HG03135 (cell line): Measurements from ENCODE around the gene AHSG.
A peak's percentile ranks its signal among the peaks of the same experiment; 100 is the strongest.
"Not testable (repeated sequence)": the region's sequence is repeated elsewhere in the genome, so short reads cannot be mapped to it uniquely, and the experiment has no call there.

Experiments
- ATAC-seq: cut with Tn5 transposase; IDR thresholded peaks from one replicate; pipeline ENCODE4 v1.9.1; 2021; ENCODE audit warnings: mild to moderate bottlenecking, moderate library complexity; ENCODE audit not compliant: unreplicated experiment

AHSG gene, protein sequence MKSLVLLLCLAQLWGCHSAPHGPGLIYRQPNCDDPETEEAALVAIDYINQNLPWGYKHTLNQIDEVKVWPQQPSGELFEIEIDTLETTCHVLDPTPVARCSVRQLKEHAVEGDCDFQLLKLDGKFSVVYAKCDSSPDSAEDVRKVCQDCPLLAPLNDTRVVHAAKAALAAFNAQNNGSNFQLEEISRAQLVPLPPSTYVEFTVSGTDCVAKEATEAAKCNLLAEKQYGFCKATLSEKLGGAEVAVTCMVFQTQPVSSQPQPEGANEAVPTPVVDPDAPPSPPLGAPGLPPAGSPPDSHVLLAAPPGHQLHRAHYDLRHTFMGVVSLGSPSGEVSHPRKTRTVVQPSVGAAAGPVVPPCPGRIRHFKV

DNA sequence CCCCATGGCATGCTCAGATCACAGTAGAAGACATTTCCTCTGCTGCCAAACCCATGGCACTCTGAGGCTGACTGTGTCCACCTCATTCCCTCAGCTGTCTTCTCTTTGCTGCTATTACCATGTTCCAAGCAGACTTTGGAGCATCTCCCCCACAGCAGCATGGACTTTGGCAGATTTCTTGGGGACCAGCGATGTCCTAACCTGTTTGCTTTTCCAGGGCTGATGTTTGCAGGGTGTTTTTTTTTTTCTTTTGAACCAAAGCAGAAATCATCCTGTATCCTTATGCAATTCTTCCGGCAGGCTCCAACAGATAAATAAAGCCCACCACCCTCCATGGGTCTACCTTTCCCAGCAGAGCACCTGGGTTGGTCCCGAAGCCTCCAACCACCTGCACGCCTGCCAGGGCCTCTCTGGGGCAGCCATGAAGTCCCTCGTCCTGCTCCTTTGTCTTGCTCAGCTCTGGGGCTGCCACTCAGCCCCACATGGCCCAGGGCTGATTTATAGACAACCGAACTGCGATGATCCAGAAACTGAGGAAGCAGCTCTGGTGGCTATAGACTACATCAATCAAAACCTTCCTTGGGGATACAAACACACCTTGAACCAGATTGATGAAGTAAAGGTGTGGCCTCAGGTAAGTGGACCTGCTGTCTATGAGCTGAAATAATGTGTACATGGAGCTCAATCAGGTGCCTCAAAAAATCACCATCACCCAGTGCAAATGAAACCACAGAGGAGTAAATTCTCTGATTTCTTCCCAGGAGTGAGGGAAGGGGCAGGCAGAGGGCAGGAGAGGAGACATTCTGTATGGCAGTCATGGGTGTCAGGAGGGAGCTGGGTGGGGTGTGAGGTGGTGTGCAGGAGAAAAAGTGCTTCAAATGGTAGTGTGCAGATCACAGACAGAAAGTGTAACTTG is at the start of gene AHSG:
Gene AHSG (plus strand): TSS at position 340 of the 916 bp plus-strand sequence. CDS start 82 bp downstream, at position 422.
- no peak for ATAC-seq

DNA sequence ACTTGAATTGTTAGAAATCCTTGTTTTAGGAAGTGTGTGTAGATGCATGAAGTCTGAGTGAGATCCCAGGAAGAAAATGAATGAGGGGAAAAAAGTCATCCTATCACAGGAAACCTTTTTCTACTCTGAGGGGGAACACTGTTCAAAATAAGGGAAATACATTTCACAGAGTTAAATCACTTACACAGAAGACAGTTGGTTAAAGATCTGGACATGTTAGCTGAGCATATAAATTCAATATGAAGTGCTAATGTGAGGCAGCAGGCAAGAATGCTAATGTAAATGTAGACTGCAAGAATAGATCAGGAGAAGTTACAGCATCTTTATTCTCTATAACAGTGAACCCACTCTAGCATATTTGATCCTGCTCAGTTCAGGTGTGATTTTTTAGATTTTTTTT is 48.3 kb upstream of the AHSG start:
- no peak for ATAC-seq

DNA sequence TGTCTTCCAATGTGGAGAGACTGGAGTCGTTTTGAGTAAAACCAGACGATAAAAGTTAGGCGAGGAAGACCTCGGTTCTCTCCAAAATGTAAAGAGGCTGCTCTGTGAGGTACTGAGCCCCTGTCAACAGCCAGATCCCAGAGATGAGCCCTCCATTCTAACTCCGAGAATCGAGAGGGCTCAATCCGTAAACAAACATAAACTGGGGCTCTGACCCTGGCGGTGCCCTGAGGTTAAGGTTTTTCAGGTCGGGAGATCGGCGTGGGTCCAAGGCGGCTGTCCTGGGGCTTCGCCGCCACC is 46.1 kb upstream of the AHSG start:
- no peak for ATAC-seq

DNA sequence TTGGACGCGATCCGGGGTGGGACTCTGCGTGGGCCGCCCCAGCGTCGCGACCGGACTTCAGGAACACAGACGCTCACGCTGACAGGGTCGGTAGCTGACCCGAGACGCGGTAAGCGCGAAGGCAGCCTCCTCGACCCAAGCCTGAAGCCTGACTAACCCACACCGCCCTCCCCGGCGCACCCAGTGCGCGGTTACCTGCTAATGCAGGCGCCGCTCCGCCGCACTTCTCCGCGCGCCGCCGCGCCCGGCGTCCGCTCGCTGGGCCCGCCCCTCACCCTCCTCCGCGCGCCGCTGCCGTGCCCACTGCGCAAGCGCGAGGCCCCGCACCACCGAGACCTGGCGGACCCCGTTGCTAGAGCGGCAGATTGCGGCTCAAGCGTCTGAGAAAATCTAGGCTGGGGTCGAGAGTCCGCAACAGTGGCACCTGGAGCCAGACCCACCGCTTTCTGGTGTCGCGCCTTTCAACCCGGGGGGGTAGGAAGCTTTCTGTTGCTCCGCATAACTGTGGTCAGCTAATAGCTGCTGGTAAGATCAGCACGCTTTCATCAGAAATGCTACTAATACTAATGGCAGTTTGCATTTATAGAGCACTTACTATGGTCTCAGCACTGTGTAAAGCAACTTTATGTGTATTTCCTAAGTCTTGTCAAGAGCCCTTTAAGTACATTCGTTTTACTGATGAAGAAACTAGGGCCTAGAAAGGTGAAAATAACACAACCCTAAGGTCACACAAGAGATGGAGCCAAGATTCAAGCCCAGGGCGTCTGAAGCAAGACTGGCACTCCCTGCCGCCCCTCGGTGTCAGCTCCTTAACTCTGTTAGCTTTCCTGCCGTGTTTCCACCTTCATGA is 45.6 kb upstream of the AHSG start, which contains the start of gene TBCCD1:
Gene TBCCD1 (minus strand): TSS at position 268 of the 850 bp plus-strand sequence. CDS start 3,010 bp downstream, outside the sequence.
- ATAC-seq = peak; percentile 45

DNA sequence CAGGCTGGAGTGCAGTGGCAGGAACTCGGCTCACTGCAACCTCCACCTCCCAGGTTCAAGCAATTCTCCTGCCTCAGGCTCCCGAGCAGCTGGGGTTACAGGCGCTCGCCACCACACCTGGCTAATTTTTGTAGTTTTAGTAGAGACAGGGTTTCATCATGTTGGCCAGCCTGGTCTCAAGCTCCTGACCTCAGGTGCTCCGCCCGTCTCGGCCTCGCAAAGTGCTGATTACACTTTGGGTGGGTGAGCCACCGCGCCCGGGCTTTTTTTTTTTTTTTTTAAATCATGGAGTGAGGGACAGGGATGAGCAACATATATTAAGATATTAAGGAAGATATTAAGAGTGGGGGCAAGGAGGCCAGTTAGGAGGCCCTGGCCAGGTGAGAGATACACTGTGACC is 43.5 kb upstream of the AHSG start:
- ATAC-seq = not testable (repeated sequence)

DNA sequence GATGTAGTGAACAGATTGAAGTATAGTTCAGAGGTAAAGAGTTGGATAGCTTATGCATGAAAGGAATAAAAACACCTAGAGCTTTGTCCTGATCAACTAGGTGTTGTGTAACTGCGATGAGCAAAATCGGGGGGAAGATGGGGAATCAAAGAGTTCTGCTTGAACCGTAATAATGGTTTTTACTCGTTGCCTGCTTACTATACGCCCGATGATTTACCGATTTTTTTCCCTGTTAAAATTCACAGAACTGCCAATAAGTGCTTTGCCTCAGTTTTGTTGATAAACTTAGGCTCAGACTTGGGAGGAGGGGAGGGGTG is 43.1 kb upstream of the AHSG start:
- no peak for ATAC-seq

DNA sequence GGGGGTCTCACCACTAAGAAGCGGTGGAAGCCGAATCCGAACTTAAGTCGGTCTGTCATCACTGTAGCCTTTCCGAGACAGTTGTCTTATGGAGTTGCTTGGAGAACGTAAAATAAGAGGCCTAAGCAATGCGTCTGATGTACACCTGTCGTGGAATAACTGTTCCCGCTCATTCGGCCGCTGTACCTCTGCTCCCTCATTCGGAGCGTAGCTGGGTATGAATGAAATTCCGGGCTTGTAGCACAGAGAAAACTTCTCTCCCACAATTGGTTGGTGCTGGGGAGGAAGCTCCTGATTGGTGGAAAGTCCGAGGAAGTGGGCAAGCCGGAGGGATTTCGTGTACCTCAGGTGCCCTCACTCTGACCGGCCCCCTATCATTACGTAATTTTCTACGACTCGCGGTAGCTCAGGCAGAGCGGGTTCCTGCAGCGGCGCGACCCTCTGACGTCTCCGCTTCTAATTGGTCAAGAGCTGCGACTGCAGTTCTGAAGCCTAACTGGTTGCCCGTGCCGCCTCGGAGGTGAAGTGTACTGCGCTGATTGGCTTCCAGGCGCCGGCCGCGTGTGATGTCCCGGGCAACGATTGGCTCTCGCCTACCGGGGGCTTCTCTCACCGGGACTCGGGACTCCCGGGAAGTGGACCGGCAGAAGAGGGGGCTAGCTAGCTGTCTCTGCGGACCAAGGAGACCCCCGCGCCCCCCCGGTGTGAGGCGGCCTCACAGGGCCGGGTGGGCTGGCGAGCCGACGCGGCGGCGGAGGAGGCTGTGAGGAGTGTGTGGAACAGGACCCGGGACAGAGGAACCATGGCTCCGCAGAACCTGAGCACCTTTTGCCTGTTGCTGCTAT is 42.5 kb upstream of the AHSG start, which contains the start of gene DNAJB11:
Gene DNAJB11 (plus strand): TSS at position 625 of the 845 bp plus-strand sequence. CDS start 178 bp downstream, at position 803.
- ATAC-seq = peak; percentile 85

DNA sequence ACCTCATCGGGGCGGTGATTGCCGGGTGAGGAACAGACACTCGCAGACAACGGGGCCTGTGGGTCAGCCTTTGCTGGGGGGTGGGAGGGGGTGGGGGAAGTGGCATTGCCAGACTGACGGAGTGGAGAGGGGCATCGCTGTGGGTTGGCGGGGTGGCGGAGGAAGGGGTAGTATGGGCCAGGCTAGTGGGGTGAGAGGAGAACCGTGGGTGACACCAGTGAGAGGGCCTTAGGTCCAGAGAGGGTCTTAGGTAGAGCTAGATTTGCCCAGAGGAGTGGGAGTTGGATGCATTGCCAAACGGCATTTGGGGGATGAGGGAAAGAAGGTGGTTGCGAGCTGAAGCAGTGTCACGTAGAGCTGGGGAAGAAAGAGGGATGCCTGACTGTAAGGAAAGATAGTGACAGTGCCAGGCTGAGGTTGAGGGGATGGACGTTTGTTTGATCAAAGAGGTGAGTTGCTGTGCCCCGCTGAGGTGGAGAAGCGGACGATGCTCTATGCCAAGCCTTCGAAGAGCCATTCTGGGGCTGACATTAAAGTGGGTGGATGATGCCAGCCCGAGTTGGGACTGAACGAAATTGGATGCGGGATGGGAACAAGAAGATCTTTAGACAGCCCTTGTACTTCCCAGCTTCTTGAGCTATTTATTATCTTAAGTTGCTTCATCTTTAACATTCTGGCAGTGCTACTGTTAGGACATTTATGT is 41.8 kb upstream of the AHSG start:
- no peak for ATAC-seq

DNA sequence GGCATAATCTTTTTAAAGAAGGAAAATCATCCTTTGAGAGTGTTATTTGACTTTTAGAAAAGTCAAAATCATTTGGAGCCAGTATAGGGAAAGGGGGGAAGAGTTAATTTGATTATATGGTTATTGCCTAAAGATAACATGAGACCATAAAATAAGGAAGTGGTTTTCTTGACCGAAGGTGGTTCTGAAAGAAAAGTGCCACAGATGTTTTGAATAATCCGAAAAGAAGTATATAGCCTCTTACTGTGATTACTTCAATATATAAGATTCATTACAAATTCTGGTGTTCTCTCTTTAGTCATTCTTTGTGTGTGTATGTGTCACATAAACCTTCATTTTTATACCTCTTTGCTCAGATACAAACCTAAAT is 41.2 kb upstream of the AHSG start:
- ATAC-seq = no peak

DNA sequence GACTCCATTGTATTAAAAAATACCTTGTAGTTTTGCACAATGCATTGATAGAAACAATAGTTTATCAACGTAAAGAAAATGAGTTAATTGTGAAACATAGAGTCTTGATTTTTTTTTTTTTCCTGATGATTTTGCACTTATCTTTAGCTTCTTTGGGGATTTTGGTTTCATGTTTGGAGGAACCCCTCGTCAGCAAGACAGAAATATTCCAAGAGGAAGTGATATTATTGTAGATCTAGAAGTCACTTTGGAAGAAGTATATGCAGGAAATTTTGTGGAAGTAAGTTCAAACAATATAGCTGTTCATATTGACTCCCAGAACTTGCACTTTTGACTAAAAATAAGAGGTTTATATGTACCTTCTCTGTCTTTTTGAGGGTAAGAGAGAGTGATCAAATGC is 35.3 kb upstream of the AHSG start:
- no peak for ATAC-seq

DNA sequence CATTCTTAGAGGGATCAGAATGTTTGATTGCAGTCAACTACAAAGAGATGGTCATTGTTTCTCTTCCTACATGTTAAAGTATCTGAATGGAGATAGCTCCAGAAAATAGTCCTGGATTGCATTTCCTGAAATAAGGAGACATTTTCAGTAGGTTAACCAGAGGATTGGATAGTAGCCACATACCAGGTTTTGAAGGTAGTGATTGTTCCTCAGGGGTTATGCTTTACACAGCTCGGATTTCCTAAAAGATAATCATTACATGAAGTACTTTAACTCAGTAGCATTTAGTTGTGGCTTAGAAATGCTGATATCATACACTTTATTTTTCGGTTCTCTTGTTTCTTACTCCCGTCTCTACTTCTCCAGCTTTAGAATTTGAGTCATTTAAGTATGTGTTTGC is 32.1 kb upstream of the AHSG start:
- ATAC-seq = no peak

DNA sequence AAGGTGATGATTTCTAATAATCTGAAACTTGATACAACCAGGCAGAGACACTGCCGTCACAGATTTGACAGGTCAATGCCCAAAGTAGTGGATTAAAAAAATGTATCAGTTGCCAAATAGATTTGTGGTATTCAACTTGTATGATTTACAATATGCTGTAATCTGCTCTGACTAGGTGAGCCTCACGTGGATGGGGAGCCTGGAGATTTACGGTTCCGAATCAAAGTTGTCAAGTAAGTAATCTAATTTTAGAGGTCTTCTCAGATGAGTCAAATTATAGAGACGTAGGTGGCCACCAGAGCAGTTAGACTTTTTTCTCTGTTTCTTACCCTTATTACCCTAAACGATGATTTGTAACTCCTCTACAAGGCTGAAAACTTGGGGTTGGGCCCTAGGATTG is 30.3 kb upstream of the AHSG start:
- ATAC-seq = no peak

DNA sequence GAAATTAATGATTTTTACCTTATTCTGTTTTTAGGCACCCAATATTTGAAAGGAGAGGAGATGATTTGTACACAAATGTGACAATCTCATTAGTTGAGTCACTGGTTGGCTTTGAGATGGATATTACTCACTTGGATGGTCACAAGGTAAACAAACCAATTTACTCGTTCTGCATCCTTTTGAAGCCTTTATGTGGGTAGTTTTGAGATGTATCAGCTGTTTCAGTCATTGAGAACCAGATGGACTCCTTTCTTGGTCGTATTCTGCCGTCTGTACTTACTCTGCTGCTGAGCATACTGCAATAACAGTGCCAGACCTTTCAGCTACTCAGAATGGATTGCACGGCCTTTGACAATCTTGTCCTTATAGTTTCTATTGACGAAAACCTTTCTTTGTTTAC is 29.0 kb upstream of the AHSG start:
- no peak for ATAC-seq

DNA sequence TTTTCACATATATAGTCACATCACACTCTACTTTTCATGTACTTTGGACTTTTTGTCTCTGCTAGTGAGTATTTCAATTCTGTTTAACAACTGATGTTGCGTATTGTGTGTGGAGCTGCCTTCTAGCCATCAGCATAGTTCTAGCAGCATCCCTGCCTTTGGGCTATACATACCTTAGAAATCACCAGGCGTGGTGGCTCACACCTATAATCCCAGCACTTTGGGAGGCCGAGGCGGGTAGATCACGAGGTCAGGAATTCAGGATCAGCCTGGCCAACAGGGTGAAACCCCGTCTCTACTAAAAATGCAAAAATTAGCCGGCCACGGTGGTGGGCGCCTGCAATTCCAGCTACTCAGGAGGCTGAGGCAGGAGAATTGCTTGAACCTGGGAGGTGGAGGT is 26.6 kb upstream of the AHSG start:
- ATAC-seq = not testable (repeated sequence)

DNA sequence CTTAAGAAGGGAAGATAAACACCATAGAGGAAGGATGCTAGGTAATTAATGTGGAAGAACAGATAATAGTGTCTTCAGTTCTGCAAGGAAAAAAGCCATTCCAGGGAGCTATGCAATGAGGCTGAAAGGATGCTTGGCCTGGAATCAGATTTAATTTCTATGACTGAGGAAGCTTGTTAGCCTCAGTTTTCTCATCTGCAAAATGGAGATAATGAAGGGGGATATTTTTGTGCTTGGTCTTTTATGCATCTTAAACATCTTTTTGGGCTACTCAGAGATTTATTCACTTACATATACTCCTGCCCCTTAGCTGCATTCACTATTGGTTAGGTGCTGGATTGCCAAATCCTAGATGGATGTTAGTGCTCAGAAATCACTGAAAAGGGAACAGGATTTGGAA is 25.7 kb upstream of the AHSG start:
- ATAC-seq = no peak

DNA sequence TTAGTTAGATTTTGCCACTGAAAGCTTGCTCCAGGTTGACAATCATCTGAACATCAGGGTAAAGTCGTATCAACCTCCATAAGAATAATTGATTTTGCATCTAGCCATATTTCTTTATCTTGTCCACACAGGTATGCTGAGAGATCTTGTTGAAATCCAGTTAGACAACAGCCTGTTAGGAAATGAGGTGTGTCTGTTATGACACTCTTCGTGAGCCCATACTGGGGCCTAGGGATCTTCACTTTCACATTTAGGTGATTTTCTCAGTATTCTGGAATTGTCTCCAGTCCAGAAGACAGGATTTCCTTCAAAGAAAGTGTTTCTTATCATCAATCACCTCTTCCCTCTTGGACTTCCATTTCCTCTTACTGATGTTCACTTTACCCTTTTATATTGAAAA is 24.2 kb upstream of the AHSG start:
- ATAC-seq = no peak

DNA sequence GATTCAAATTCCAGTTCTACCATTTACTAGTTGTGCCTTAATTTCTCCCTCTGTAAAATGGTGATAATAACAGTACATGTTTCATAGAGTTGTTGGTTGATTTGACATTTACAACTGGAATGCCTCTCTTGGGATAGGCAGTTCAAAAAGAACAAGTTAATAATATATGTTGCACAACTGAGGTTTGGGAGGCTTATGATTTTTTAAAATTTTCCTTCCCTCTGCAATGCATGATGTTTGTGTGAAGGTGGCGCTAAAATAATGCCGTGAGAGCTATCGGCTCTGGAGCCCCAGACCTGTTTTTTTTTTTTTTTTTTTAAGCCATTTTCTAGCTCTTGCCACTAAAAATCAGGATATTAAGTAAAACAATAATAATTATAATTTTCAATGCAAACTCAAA is 23.7 kb upstream of the AHSG start:
- ATAC-seq = no peak

DNA sequence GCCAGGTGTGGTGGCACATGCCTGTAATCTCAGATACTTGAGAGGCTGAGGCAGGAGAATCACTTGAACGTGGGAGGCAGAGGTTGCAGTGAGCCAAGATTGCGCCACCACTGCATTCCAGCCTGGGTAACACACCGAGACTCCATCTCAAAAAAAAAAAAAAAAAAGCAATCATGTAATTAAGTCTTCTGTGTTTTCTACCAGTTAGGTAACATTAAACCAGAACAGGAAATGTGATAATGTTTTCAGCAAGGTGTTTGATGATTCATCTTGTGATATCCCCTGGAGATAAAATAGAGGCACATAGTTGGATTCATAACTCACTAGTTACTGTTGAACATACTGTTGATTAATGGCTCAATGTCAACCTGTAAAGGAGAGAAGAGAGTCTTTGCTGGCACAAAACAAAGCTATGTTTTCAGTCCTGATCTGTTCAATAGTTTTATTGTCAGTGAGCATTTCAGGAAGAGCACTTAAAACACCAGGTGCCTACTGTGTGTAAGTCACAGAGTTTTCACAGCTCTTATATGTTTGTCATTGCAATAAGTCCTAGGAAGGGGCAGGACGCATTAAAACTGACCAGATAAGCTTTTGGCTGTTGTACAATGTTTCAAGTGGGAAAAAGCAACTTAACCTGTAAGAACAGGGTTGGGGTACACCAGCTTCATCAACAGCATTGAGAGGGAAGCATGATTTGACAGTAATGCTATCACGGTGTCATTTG is 22.8 kb upstream of the AHSG start:
- ATAC-seq = no peak
